Stimulated activated CD4-positive, alpha-beta T cell treated with anti-CD3 and anti-CD28 coated beads, TNF-alpha, amount 100 ng/mL, for 48 hours (primary cell): ENCODE data around the gene ATP6V1G3.
"Not testable (repeated sequence)": the region's sequence is repeated elsewhere in the genome, so short reads cannot be mapped to it uniquely, and the experiment has no call there.

ENCODE experiments used
- DNase-seq, 3 donors: peaks; one replicate each; pipeline ENCODE4 v3.0.0-alpha.2; 2020; ENCODE audit warnings: low read depth in 3 of 3

ATP6V1G3 gene

DNA sequence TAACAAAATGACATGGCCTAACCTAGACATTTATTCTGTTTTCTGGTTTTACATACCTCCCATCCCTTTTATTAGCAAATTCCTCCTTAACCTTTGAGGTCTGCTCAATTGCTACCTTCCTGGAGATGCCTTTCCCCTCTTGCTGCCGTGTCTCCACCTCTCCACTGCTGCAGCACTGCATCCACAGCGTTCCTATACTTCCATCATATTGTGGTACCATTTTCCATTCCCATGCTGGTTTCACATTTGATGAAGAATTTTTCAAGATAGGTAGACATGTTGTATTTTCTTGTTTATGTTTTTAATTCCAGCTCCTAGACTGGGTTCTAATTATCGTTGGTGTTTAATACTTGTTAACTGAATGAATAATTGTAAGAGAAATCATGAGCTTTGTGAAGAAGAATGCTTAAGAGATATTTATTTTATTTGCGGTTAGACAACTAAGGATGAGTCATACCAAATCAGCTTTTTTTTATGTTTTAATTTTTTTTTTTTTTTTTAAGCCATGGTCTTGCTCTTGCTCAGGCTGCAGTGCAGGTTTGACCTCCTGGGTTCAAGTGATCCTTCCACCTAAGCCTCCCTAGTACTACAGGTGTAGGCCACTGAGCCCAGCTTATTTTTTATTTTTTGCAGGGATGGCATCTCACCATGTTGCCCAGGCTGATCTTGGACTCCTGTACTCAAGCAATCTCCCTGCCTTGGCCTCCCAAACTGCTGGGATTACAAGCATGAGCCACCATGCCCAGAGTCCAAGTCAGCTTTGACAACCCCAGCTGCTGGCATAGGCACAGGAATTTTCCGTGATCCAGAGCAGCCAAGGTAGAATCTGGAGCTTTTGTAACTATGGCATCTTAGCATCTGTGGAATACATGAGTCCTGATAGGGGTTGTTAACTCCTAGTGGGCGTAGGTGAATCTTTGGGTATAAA is 44.0 kb downstream of the ATP6V1G3 start:
- DNase-seq = no peak

DNA sequence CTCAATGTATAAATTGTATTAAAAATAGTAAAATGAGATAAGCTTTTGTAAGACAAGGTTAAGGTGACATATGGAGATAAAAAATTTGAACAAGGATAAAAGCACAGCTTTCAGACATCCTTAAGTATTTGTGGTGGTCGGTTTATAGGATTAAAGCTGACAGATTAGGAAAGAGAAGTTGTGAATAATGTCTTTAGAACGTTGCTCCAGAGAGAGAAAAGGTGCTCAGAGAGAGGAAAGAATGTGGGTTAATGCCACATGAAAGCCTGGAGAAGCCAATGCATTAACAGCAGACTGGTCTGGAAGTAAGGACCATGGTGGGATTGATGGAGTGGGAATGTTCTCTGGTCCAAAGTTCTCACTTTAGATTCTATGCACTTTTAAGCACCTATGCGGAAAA is 44.8 kb downstream of the ATP6V1G3 start:
- DNase-seq = no peak

DNA sequence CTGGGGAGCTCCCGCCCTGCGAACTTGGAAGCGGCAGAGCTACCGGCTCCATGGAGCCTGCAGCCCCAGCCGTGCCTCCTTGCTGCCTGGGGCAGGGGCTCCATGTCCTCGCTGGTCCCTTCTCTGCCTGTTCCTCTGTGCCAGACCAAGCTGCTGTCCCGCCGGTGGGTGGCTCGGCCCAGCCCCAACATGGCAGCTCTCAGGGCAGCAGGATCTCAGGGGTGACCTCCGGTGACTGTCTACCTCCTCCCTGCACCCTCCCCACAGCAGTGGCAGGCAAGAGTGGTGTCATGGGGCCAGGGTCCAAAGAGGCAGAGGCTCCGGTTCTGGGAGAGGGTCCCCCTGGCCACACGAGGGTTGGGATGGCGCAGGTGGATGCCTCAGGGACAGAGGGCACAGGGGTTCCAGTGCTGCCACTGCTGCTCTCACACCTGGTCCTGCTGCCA is 45.8 kb downstream of the ATP6V1G3 start:
- no peak for DNase-seq

DNA sequence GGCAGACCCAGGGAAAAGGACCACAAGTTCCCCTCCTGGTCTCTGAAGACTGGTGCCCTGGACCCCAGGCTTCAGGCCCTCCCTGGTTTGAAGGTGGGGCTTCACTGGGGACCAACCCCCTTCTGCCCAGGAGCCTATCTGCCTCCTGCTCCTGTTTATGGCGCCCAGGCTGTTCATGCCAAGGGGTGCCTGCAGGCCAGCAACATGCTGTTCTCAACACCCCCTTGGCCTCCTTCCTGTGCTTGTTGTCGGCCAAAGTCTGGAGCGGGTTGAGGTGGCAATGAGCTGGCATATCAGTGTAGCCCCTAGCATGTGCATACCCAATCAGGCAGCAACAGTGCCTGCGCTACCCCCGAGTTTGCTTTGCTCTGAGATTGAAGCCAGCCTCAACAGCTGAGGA is 46.3 kb downstream of the ATP6V1G3 start:
- no peak for DNase-seq

DNA sequence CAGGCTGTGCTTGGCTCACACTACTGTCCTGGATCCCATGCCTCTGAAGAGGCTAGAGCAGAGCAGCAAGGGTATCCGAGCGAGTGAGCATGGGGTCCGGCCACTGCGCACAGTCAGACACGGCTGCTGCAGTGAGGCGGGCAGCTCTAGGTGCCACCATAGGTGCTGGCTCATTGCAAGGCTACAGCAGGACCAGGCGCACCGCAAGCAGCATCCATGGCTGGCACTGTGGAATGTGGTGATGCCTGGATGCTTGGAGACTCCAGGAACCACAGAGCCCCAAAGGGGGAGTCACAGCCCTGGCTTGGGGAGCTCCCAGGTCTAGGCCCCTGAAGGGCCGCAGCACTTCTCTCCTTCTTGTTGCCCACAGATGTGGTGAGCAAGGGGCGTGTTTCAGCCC is 47.2 kb downstream of the ATP6V1G3 start:
- DNase-seq = no peak

DNA sequence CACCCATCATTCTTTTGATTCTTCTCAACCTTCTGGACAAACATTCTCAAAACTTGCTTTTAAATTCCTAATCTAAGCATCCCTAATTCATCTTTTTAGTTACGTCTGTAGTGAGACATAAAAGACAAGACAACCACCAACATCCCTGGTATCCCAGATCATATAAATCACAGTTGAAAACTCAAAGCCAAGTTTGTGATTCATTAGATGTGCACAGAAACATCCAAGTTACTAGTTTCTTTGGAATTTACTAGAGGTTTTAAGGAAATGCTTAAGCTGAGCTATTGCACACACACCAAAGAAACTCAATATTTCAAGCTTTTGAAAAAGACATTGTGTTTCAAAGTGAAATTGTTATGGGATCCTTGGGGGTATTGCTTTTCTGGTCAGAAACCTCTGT is 47.6 kb downstream of the ATP6V1G3 start:
- DNase-seq = no peak

DNA sequence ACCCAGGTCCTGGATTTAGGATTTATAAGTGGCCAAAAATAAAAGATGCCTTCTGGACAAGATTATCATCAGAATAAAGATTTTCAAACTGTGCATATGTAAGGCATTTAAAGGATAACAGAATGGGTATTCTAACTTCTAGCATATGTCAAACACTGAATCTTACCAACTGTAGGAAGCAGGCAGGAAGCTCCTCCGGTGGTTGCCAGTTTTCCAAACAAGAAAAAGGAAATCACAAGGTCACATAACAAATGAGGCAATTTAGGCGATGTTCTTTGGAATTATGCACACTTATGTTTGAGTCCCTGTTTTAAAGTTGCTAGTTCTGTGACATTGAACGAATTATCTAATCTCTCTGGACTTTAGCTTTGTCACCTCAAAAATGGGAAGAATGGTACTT is 48.9 kb downstream of the ATP6V1G3 start:
- DNase-seq = no peak

DNA sequence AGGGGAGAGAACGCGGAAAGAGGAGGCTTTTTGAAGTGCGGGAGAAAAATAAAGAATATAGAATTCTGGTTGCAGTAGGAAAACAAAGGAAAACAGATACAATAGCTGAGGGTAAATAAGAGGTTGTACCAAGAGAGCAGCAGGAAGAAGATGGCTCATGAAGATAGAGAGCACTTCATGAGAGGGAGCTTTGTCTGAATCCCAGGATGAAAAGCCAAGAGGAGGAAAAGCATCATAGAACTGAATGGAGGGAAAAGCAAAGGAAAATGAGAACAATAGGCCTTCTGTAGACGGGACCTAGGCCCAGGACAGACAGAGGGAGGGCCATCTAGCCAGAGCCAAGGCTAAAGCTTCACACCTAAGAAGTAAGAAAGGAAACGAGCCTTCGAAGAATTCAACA is 49.5 kb downstream of the ATP6V1G3 start:
- no peak for DNase-seq

DNA sequence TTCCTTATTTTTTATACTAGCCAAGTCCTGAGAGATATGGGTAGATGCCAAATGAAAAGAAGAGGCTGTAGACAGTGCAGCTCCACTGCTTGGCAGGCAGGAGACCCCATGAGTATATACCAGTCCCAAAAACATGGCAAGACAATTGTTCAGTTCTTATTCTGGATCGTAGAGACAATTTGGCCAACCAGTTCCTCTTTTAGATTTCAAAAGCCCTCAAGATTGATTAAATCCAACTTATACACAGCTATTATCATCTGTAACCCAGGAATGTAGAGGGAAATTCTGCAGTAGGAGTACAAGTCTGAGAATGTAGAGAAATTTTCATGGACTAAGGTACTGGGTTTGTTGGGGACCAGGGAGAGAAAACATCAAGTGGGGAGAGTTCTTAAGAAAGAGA is 50.3 kb downstream of the ATP6V1G3 start:
- no peak for DNase-seq

DNA sequence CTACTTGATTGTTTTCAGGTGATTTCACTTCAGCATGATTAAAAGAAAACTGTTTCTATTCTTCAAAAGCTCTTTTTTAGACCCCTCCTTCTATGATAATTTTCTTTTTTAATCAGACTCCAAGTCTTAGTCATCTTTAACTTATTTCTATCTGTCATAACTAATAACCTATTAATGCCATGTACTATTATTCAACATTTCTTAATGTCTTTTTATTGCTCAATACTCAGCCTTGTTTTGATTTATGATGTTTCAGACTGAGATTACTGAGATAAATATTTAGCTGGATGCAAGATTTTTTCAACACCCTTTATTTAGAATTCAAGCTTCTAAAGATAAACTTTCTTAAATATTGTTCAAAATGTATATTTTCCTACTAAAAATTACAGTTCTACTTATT is 53.6 kb downstream of the ATP6V1G3 start:
- DNase-seq = no peak

DNA sequence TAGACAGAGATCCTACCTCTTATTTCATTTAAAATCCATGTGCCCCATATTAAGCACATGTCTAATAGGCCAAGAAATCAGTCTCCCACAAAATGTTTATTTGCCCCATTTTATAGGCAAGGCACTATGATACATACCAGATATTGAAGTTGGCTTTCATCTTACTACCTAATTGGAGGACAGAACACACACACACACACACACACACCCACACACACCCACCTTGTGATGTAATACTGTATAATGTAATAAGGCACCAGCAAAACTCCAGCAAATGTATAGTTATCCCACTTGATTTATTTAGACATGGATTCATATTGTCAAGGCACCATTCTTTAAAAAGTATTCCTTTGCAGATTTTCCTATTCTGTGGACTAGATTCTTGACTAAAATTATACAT is 56.8 kb downstream of the ATP6V1G3 start:
- DNase-seq = no peak

DNA sequence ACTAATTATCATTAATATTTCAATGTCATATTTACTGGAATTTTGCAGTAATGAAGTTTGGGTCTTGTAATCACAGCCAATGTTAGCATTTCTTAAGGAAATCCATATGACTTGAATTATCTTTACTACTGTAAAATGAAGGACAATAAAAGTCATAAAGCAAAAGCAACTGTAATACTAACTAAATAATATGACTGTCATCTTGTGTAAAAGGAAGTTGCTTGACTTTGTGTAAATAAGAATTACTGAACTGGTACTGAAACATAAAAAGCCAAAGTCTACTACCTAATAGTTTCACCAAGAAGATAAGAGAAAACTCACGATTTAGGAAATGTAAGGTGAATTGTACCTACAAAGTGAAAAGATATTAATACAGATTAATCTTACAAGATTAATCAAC is 57.5 kb downstream of the ATP6V1G3 start:
- no peak for DNase-seq

DNA sequence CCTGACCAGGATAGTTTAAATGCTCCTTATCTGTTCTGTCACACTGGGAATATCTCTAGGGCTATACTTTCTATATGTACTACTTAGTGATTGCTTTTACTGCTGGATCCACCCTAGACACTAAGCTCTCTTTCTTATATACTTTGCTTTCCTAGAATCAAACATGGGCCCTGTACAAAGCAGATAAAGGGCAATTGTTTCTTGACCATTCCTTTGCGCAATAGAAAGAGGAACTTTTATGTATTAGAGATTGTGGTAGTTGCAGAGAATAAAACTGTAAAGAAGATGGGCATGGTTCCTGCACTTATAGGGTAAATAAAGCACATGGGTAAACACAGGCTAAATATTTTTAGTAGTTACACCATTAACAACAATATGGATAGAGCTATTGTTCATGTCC is 58.8 kb downstream of the ATP6V1G3 start:
- DNase-seq = no peak

DNA sequence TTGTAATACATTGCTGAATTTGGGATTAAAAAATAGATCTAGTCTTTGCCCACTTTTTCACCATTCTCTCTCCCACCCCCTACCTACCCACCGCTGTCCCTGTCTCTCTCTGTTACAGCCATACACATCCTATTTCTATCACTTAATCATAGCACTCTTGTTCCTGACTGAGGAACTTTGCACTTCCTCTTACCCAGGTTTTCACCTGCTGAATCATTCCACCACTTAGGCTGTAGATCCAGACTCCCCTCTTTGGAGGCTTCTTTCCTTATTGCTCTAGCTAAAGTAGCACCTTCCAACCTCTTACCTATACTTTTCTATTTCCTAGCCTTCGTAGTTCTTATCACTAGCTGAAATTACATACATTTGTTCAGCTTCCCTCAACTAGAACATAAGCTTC is 59.6 kb downstream of the ATP6V1G3 start:
- DNase-seq = no peak

DNA sequence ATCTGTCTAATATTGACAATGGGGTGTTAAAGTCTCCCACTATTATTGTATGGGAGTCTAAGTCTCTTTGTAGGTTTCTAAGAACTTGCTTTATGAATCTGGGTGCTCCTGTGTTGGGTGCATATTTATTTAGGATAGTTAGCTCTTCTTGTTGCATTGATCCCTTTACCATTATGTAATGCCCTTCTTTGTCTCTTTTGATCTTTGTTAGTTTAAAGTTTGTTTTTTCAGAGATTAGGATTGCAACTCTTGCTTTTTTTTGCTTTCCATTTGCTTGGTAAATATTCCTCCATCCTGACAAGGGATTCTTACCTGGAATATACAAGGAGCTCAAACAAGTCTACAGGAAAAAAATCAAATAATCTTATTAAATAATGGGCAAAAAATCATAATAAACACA is 63.1 kb downstream of the ATP6V1G3 start:
- DNase-seq = not testable (repeated sequence)
